Transverse colon (tissue), 4 donors: ENCODE measurements around the gene C10orf71. TPM values are rescaled to one million over a fixed set of nuclear protein-coding genes. Genes with fewer than 3 reads are reported as not detected.

Experiments used
- DNase-seq: peaks from one replicate; pipeline ENCODE4 v3.0.0-alpha.2; 2019
- H3K27ac ChIP-seq, 4 donors: fragments of 200-600 bp; sonication (generic); 2 replicates each; pipeline ENCODE4 v1.5.1; 2016 to 2018; ENCODE audit warnings: inconsistent platforms in 4 of 4
- H3K27me3 ChIP-seq: fragments of 200-600 bp; sonication (generic); 2 replicates; pipeline ENCODE4 v1.5.1; 2017; ENCODE audit warnings: inconsistent platforms
- H3K36me3 ChIP-seq, 4 donors: fragments of 200-600 bp; sonication (generic); 2 replicates each; pipeline ENCODE4 v1.5.1; 2017 to 2019; ENCODE audit warnings: inconsistent platforms in 4 of 4
- H3K4me1 ChIP-seq, 4 donors: fragments of 200-600 bp; sonication (generic); 2 replicates each; pipeline ENCODE4 v1.5.1; 2017 to 2020; ENCODE audit warnings: inconsistent platforms in 4 of 4
- H3K4me3 ChIP-seq, 4 donors: fragments of 200-600 bp; sonication (generic); 1 replicate in 1 of 4; 2 replicates in 3 of 4; pipeline versions ENCODE4 v1.5.1 to v1.6.1; 2017 to 2019; ENCODE audit warnings: inconsistent platforms in 4 of 4
- H3K9me3 ChIP-seq, 2 donors: fragments of 200-600 bp; sonication (generic); 2 replicates each; pipeline ENCODE4 v1.5.1; 2017 to 2019; ENCODE audit warnings: inconsistent platforms in 2 of 2
- CTCF ChIP-seq, 5 experiments: fragments of 200-600 bp in 3 of 5; fragments of 450-650 bp in 2 of 5; sonication (generic) in 3 of 5; IDR thresholded peaks; 1 replicate in 2 of 5; 2 replicates in 3 of 5; pipeline ENCODE4 v1.5.1; 2016 to 2017; ENCODE audit warnings: antibody characterized with exemption in 5 of 5, inconsistent platforms in 3 of 5, mild to moderate bottlenecking in 2 of 5, moderate library complexity in 1 of 5
- EP300 ChIP-seq: sonication (generic); formaldehyde crosslinking; IDR thresholded peaks from one replicate; pipeline ENCODE4 v1.6.1; 2017; ENCODE audit warnings: antibody characterized with exemption, low read depth
- POLR2A ChIP-seq: fragments of 450-650 bp; IDR thresholded peaks from one replicate; pipeline ENCODE4 v1.6.1; 2016; ENCODE audit warnings: antibody characterized with exemption, mild to moderate bottlenecking, moderate library complexity
- POLR2AphosphoS5 ChIP-seq, 3 donors: sonication (generic); formaldehyde crosslinking; IDR thresholded peaks; one replicate each; pipeline ENCODE4 v1.6.1; 2016; ENCODE audit warnings: antibody characterized with exemption in 3 of 3
- WGBS, 2 donors: methylation state at CpG; one replicate each; pipeline ENCODE4 v1.1.5; 2018; ENCODE audit warnings: low coverage in 1 of 2; 5-methylcytosine and 5-hydroxymethylcytosine counted together
- in situ Hi-C, 4 donors: fragments of 200-750 bp; cut with MboI; loops; one replicate each; pipeline versions ENCODE4 v1.15.0 to v1.15.1; 2017; ENCODE audit warnings: low sequenced_read_pairs in 3 of 4, low pct_ligation_motif_present in 1 of 4, low pct_unique_long_range_greater_than_20kb in 1 of 4
- intact Hi-C: fragments of 100-400 bp; cut with DNase I; formaldehyde crosslinking; loops from one replicate; pipeline ENCODE4 v1.15.1; 2023; ENCODE audit warnings: low total_unique reads
- total RNA-seq, 4 donors: library from RNA; depleted of rRNA; stranded (reverse); fragments of >200 nt; gene quantifications; one replicate each; pipeline ENCODE4 v1.1.0, GENCODE V29; 2016

The C10orf71 gene
- total RNA-seq, 4 donors from 2014 or later, result under 0.01 TPM; not detected in 3

- in situ Hi-C loops (no loop called here), intact Hi-C loops (no loop called here)
- Histone ChIP-seq H3K36me3 (no peaks in the 10 kb centered on the region), H3K27me3 (no peaks in the 10 kb centered on the region), H3K4me1 (peaks cover 0 to 6% (median 0%) of the 10 kb centered on the region in 4 donors), H3K9me3 (no peaks in the 10 kb centered on the region), H3K27ac (no peak overlapping the region), H3K4me3 (no peak overlapping the region)
- WGBS, 2 donors, result 77 to 80% methylated on average over 1 to 9 of the region's 9 CpGs
- TF ChIP-seq POLR2AphosphoS5 (IDR thresholded peaks at IDR 0.05), result no peak
- no peak for TF ChIP-seq POLR2A
- no peak for TF ChIP-seq CTCF (IDR thresholded peaks at IDR 0.05)
- TF ChIP-seq EP300, result no peak
- no peak for DNase-seq
These were observed 926 bp upstream of the C10orf71 start for GRCh38 chr10:49297818-49298670.

- Histone ChIP-seq H3K4me3 (no peak overlapping the region), H3K36me3 (no peaks in the 10 kb centered on the region), H3K27ac (no peak overlapping the region), H3K27me3 (no peaks in the 10 kb centered on the region), H3K4me1 (peaks cover 0 to 6% (median 0%) of the 10 kb centered on the region in 4 donors), H3K9me3 (no peaks in the 10 kb centered on the region)
- intact Hi-C loops, result no loop called here
- DNase-seq, result no peak
- in situ Hi-C loops, result no loop called here
- TF ChIP-seq EP300 (no peak), CTCF (IDR thresholded peaks at IDR 0.05) (no peak), POLR2AphosphoS5 (IDR thresholded peaks at IDR 0.05) (no peak), POLR2A (no peak)
- WGBS, 2 donors, result 64% methylated on average over 11 of the region's 11 CpGs; no CpG with 5 or more reads in 1 of the 2 donors
These were observed 343 bp upstream of the C10orf71 start for GRCh38 chr10:49298671-49298982.

GRCh38 chr10:49299816-49300139 lies 808 bp downstream of the C10orf71 start:
- no peak for DNase-seq
- in situ Hi-C loops (no loop called here), intact Hi-C loops (no loop called here)
- Histone ChIP-seq H3K36me3 (no peaks in the 10 kb centered on the region), H3K4me3 (no peak overlapping the region), H3K27ac (no peak overlapping the region), H3K9me3 (no peaks in the 10 kb centered on the region), H3K4me1 (peaks cover 0 to 6% (median 0%) of the 10 kb centered on the region in 4 donors), H3K27me3 (no peaks in the 10 kb centered on the region)
- 65% methylated on average over 5 of the region's 5 CpGs; no CpG with 5 or more reads in 1 of the 2 donors for WGBS, 2 donors
- TF ChIP-seq POLR2A (no peak), EP300 (no peak), CTCF (IDR thresholded peaks at IDR 0.05) (no peak), POLR2AphosphoS5 (IDR thresholded peaks at IDR 0.05) (no peak)

GRCh38 chr10:49300140-49300974 lies 1.4 kb downstream of the C10orf71 start:
- 66 to 96% methylated on average over 2 to 6 of the region's 6 CpGs for WGBS, 2 donors
- H3K4me3 ChIP-seq, result no peak overlapping the region
- intact Hi-C loops, result no loop called here
- H3K9me3 ChIP-seq, result no peaks in the 10 kb centered on the region
- TF ChIP-seq POLR2AphosphoS5 (IDR thresholded peaks at IDR 0.05) (no peak), CTCF (IDR thresholded peaks at IDR 0.05) (no peak), EP300 (no peak), POLR2A (no peak)
- DNase-seq, result no peak
- no peaks in the 10 kb centered on the region for H3K36me3 ChIP-seq
- H3K27ac ChIP-seq, result no peak overlapping the region
- no peaks in the 10 kb centered on the region for H3K27me3 ChIP-seq
- in situ Hi-C loops, result no loop called here
- H3K4me1 ChIP-seq, result peaks cover 0 to 6% (median 0%) of the 10 kb centered on the region in 4 donors
